Measurements from ENCODE around the gene SMOC2. TPM values are rescaled to one million over a fixed set of nuclear protein-coding genes. Genes with fewer than 3 reads are reported as not detected.

Gene SMOC2
- total RNA-seq, 3 donors from 2014 or later (not counting 1 experiment from before 2014, with no cell fraction given), result not detected

- Mint-ChIP-seq H3K36me3 (no peaks in the 10 kb centered on the region), H3K4me1 (peaks cover 0 to 5% of the 10 kb centered on the region in 2 donors), H3K27me3 (ENCODE audit: low read depth in 2 of 2) (peaks cover 54 to 66% of the 10 kb centered on the region in 2 donors), H3K27ac (no peak overlapping the region), H3K4me3 (no peak overlapping the region), H3K9me3 (no peaks in the 10 kb centered on the region)
- ATAC-seq (no peak), DNase-seq (no peak)
- no peak overlapping the region for H3K27ac ChIP-seq (ENCODE audit: low read length)
- no peaks in the 10 kb centered on the region for H3K4me1 ChIP-seq (ENCODE audit: control insufficient read depth, insufficient read depth, low read length)
- 6% methylated on average over 87 of the region's 87 CpGs for WGBS (ENCODE audit: insufficient coverage)
- intact Hi-C loops (cut with micrococcal nuclease), result no loop called here
- H3K36me3 ChIP-seq (ENCODE audit: control insufficient read depth, insufficient read depth, low read length), result no peaks in the 10 kb centered on the region
- peaks cover 13% of the 10 kb centered on the region for H3K27me3 ChIP-seq (ENCODE audit: control insufficient read depth, insufficient read depth, low read length)
- H3K9me3 ChIP-seq (ENCODE audit: control insufficient read depth, insufficient read depth, low read length), result no peaks in the 10 kb centered on the region
- H3K4me3 ChIP-seq (ENCODE audit: low read length), result no peak overlapping the region
- TF ChIP-seq CTCF (IDR thresholded peaks at IDR 0.05), result no peak
Observed at GRCh38 chr6:168441434-168442391, 729 bp downstream of the SMOC2 start.

GRCh38 chr6:168442646-168443045 lies 1.7 kb downstream of the SMOC2 start:
- no peaks in the 10 kb centered on the region for H3K36me3 Mint-ChIP-seq
- peaks cover 13% of the 10 kb centered on the region for H3K27me3 ChIP-seq (ENCODE audit: control insufficient read depth, insufficient read depth, low read length)
- no peaks in the 10 kb centered on the region for H3K36me3 ChIP-seq (ENCODE audit: control insufficient read depth, insufficient read depth, low read length)
- no peak for ATAC-seq
- no peak overlapping the region for H3K4me3 Mint-ChIP-seq
- no peak for DNase-seq
- WGBS (ENCODE audit: insufficient coverage), result 34% methylated on average over 3 of the region's 5 CpGs
- H3K27ac ChIP-seq (ENCODE audit: low read length), result no peak overlapping the region
- no peak overlapping the region for H3K4me3 ChIP-seq (ENCODE audit: low read length)
- H3K4me1 ChIP-seq (ENCODE audit: control insufficient read depth, insufficient read depth, low read length), result no peaks in the 10 kb centered on the region
- no peak for TF ChIP-seq CTCF (IDR thresholded peaks at IDR 0.05)
- intact Hi-C loops (cut with micrococcal nuclease), result no loop called here
- no peaks in the 10 kb centered on the region for H3K9me3 Mint-ChIP-seq
- H3K9me3 ChIP-seq (ENCODE audit: control insufficient read depth, insufficient read depth, low read length), result no peaks in the 10 kb centered on the region
- H3K27ac Mint-ChIP-seq, result no peak overlapping the region
- H3K4me1 Mint-ChIP-seq, result peaks cover 0 to 5% of the 10 kb centered on the region in 2 donors
- peaks cover 50 to 61% of the 10 kb centered on the region in 2 donors for H3K27me3 Mint-ChIP-seq (ENCODE audit: low read depth in 2 of 2)

- Histone ChIP-seq H3K27me3 (ENCODE audit: control insufficient read depth, insufficient read depth, low read length) (no peaks in the 10 kb centered on the region), H3K9me3 (ENCODE audit: control insufficient read depth, insufficient read depth, low read length) (no peaks in the 10 kb centered on the region), H3K4me3 (ENCODE audit: low read length) (no peak overlapping the region), H3K4me1 (ENCODE audit: control insufficient read depth, insufficient read depth, low read length) (no peaks in the 10 kb centered on the region), H3K36me3 (ENCODE audit: control insufficient read depth, insufficient read depth, low read length) (no peaks in the 10 kb centered on the region), H3K27ac (ENCODE audit: low read length) (peak overlapping the region; percentile 58)
- DNase-seq, result no peak
- no peak overlapping the region for H3K4me3 Mint-ChIP-seq
- no peak for TF ChIP-seq CTCF (IDR thresholded peaks at IDR 0.05)
- no peaks in the 10 kb centered on the region for H3K9me3 Mint-ChIP-seq
- no peaks in the 10 kb centered on the region for H3K36me3 Mint-ChIP-seq
- no peak overlapping the region for H3K27ac Mint-ChIP-seq
- peaks cover 43% of the 10 kb centered on the region in 2 donors for H3K27me3 Mint-ChIP-seq (ENCODE audit: low read depth in 2 of 2)
- intact Hi-C loops (cut with micrococcal nuclease), result no loop called here
- H3K4me1 Mint-ChIP-seq, result peaks cover 0 to 5% of the 10 kb centered on the region in 2 donors
- ATAC-seq, result no peak
- 48% methylated on average over 3 of the region's 4 CpGs for WGBS (ENCODE audit: insufficient coverage)
Observed at GRCh38 chr6:168447282-168447681, 6.3 kb downstream of the SMOC2 start.
